Stimulated activated CD4-positive, alpha-beta T cell treated with anti-CD3 and anti-CD28 coated beads, Interleukin-4, amount 100 ng/mL, for 48 hours (primary cell): ENCODE measurements around the gene GAREM1.

Experiments
- DNase-seq, 2 donors: peaks; one replicate each; pipeline ENCODE4 v3.0.0-alpha.2; 2020; ENCODE audit warnings: low read depth in 2 of 2

The GAREM1 gene

GRCh38 chr18:32328379-32328778 lies 142.3 kb downstream of the GAREM1 start:
- DNase-seq = no peak

GRCh38 chr18:32326450-32327308 lies 144.0 kb downstream of the GAREM1 start:
- DNase-seq = no peak

GRCh38 chr18:32324181-32324580 lies 146.5 kb downstream of the GAREM1 start:
- no peak for DNase-seq

- no peak for DNase-seq
Observed at GRCh38 chr18:32321826-32322225, 148.9 kb downstream of the GAREM1 start.

GRCh38 chr18:32319084-32319483 lies 151.6 kb downstream of the GAREM1 start:
- DNase-seq = no peak

- DNase-seq = no peak
Observed at GRCh38 chr18:32318581-32318980, 152.1 kb downstream of the GAREM1 start.

GRCh38 chr18:32317651-32318050 lies 153.0 kb downstream of the GAREM1 start:
- DNase-seq = no peak

GRCh38 chr18:32315881-32316280 lies 154.8 kb downstream of the GAREM1 start:
- no peak for DNase-seq

GRCh38 chr18:32310774-32311173 lies 159.9 kb downstream of the GAREM1 start:
- DNase-seq = no peak

GRCh38 chr18:32310101-32310500 lies 160.6 kb downstream of the GAREM1 start:
- DNase-seq = no peak

- no peak for DNase-seq
Observed at GRCh38 chr18:32308493-32309120, 162.1 kb downstream of the GAREM1 start.

- no peak for DNase-seq
Observed at GRCh38 chr18:32303400-32303799, 167.3 kb downstream of the GAREM1 start.

- DNase-seq = no peak
Observed at GRCh38 chr18:32302806-32303205, 167.9 kb downstream of the GAREM1 start.

- DNase-seq = no peak
Observed at GRCh38 chr18:32301976-32302743, 168.5 kb downstream of the GAREM1 start.

GRCh38 chr18:32301361-32301760 lies 169.3 kb downstream of the GAREM1 start:
- DNase-seq = no peak

- no peak for DNase-seq
Observed at GRCh38 chr18:32300914-32301313, 169.8 kb downstream of the GAREM1 start.

- no peak for DNase-seq
Observed at GRCh38 chr18:32299484-32299883, 171.2 kb downstream of the GAREM1 start.

GRCh38 chr18:32298171-32298667 lies 172.5 kb downstream of the GAREM1 start:
- DNase-seq = no peak

GRCh38 chr18:32297579-32298170 lies 173.0 kb downstream of the GAREM1 start:
- no peak for DNase-seq

GRCh38 chr18:32296851-32297250 lies 173.8 kb downstream of the GAREM1 start:
- DNase-seq = no peak

GRCh38 chr18:32295604-32296003 lies 175.1 kb downstream of the GAREM1 start:
- DNase-seq = no peak

GRCh38 chr18:32293107-32293506 lies 177.6 kb downstream of the GAREM1 start:
- no peak for DNase-seq
